HL-60 (cell line): Measurements from ENCODE around the gene XXYLT1.

Experiments used
- DNase-seq, 2 experiments: peaks; one replicate each; pipeline ENCODE4 v3.0.0-alpha.2; 2010 to 2020; ENCODE audit warnings: low read depth in 1 of 2, low spot score in 1 of 2
- H3K27ac ChIP-seq: fragments of 250-450 bp; sonication (Bioruptor Pico); replicated peaks from 2 replicates; pipeline ENCODE4 v1.5.1; 2020; ENCODE audit warnings: mild to moderate bottlenecking, moderate library complexity
- H3K27me3 ChIP-seq: fragments of 250-450 bp; sonication (Bioruptor Pico); 2 replicates; pipeline ENCODE4 v1.5.1; 2021; ENCODE audit warnings: mild to moderate bottlenecking, moderate library complexity; ENCODE audit not compliant: insufficient read depth, poor library complexity, severe bottlenecking
- H3K4me3 ChIP-seq: replicated peaks from 2 replicates; pipeline ENCODE4 v1.5.1; 2011; ENCODE audit warnings: mild to moderate bottlenecking, control low read depth, low read length; ENCODE audit not compliant: insufficient read depth
- CTCF ChIP-seq: IDR thresholded peaks from one replicate; pipeline ENCODE4 v1.5.1; 2011; ENCODE audit warnings: low read length, control low read depth, inconsistent platforms; ENCODE audit not compliant: insufficient read depth
- GABPA ChIP-seq: IDR thresholded peaks from 2 replicates; pipeline ENCODE4 v1.6.1; 2012; ENCODE audit warnings: low read depth
- POLR2AphosphoS5 ChIP-seq: IDR thresholded peaks from 2 replicates; pipeline ENCODE4 v1.6.1; 2012; ENCODE audit warnings: low read depth
- REST ChIP-seq: IDR thresholded peaks from 2 replicates; pipeline ENCODE4 v1.6.1; 2012; ENCODE audit warnings: low read depth; ENCODE audit not compliant: insufficient replicate concordance
- SPI1 ChIP-seq: IDR thresholded peaks from 2 replicates; pipeline ENCODE4 v1.6.1; 2012; ENCODE audit warnings: low read depth, mild to moderate bottlenecking, borderline replicate concordance

Gene XXYLT1

GRCh38 chr3:195060531-195061291 is 210.2 kb downstream of the XXYLT1 start:
- Histone ChIP-seq H3K27me3 (no peaks in the 10 kb centered on the region), H3K4me3 (no peak overlapping the region), H3K27ac (no peak overlapping the region)
- no peak for DNase-seq
- no peak for TF ChIP-seq CTCF
- no peak for TF ChIP-seq SPI1
- no peak for TF ChIP-seq GABPA
- no peak for TF ChIP-seq REST
- no peak for TF ChIP-seq POLR2AphosphoS5

- TF ChIP-seq CTCF, result no peak
- no peak for TF ChIP-seq SPI1
- TF ChIP-seq POLR2AphosphoS5, result no peak
- no peak for TF ChIP-seq GABPA
- DNase-seq, result no peak
These were observed 210.8 kb downstream of the XXYLT1 start for GRCh38 chr3:195060217-195060481.

GRCh38 chr3:195059471-195060216 is 211.3 kb downstream of the XXYLT1 start:
- Histone ChIP-seq H3K27ac (no peak overlapping the region), H3K4me3 (no peak overlapping the region), H3K27me3 (no peaks in the 10 kb centered on the region)
- no peak for DNase-seq
- no peak for TF ChIP-seq SPI1
- TF ChIP-seq CTCF, result no peak
- no peak for TF ChIP-seq POLR2AphosphoS5
- no peak for TF ChIP-seq GABPA
- no peak for TF ChIP-seq REST

More at GRCh38 chr3:195060217-195060481, 210.8 kb downstream of the XXYLT1 start:
- Histone ChIP-seq H3K27me3 (no peaks in the 10 kb centered on the region), H3K27ac (no peak overlapping the region), H3K4me3 (no peak overlapping the region)

- Histone ChIP-seq H3K27me3 (no peaks in the 10 kb centered on the region), H3K27ac (no peak overlapping the region), H3K4me3 (no peak overlapping the region)
- DNase-seq, result no peak
- TF ChIP-seq REST, result no peak
These were observed 212.0 kb downstream of the XXYLT1 start for GRCh38 chr3:195059006-195059350.
